ENCODE data around the gene ZNF30.

The ZNF30 gene

DNA sequence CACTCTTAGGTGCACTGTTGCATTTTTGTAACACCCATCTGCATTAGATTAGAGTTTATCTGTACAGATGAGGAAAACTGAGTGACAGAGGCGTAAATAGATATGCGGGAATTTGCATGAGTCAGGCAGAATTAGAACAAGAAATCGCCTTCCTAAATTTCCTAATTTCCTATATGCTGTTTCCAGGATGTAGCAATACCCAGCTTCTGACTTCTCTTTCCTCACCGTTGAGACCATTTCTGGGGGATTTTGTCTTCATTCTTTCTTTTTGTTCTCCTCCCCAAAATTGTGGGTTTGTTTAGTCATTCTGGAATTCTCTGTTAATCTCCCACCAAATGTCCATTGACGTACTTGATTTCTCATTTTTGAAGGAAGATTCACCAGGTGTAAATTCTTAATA lies 47.9 kb downstream of the ZNF30 start:
- no peak overlapping the region for H3K4me3 ChIP-seq (ENCODE audit: low read depth, low read length)
- no peak for DNase-seq (ENCODE audit: low read depth, low spot score)
- TF ChIP-seq, protein P1, sequence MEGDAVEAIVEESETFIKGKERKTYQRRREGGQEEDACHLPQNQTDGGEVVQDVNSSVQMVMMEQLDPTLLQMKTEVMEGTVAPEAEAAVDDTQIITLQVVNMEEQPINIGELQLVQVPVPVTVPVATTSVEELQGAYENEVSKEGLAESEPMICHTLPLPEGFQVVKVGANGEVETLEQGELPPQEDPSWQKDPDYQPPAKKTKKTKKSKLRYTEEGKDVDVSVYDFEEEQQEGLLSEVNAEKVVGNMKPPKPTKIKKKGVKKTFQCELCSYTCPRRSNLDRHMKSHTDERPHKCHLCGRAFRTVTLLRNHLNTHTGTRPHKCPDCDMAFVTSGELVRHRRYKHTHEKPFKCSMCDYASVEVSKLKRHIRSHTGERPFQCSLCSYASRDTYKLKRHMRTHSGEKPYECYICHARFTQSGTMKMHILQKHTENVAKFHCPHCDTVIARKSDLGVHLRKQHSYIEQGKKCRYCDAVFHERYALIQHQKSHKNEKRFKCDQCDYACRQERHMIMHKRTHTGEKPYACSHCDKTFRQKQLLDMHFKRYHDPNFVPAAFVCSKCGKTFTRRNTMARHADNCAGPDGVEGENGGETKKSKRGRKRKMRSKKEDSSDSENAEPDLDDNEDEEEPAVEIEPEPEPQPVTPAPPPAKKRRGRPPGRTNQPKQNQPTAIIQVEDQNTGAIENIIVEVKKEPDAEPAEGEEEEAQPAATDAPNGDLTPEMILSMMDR (IDR thresholded peaks at IDR 0.05; ENCODE audit: insufficient read depth, low read length, missing control alignments) = no peak
- ChIA-PET POLR2A (no interaction called here), CTCF (interaction anchor here (0.6 to 6.6 kb wide), 15 partner anchors 9 to 161 kb away, joined by 3 to 67 read pairs (median 3); partner anchors contain the start of gene LGI4)

DNA sequence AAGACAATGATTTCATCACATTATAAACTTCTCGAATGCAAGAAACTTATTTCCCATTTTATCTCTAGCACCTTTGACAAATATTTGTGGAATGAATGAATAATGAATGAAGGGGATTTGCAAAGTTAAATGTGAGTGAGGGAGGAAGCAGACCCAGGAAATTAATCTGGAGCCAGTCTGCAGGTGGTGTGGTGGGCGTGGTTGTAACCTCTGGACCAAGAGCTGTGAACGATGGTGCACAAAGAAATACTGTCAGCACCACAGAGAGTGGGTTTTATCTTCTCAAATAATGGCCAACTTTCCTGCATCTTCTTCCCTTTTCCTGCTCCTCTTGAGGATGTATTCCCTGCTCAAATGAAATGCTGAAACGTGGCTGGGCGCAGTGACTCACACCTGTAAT lies 48.4 kb downstream of the ZNF30 start:
- no peak for DNase-seq (ENCODE audit: low read depth, low spot score)
- ChIA-PET POLR2A (no interaction called here), CTCF (interaction anchor here (0.6 to 6.6 kb wide), 11 partner anchors 12 to 173 kb away, joined by 3 to 67 read pairs (median 5); no protein-coding TSS in a partner anchor)
- H3K4me3 ChIP-seq (ENCODE audit: low read depth, low read length) = no peak overlapping the region
- TF ChIP-seq, protein P1 (IDR thresholded peaks at IDR 0.05; ENCODE audit: insufficient read depth, low read length, missing control alignments) = no peak

DNA sequence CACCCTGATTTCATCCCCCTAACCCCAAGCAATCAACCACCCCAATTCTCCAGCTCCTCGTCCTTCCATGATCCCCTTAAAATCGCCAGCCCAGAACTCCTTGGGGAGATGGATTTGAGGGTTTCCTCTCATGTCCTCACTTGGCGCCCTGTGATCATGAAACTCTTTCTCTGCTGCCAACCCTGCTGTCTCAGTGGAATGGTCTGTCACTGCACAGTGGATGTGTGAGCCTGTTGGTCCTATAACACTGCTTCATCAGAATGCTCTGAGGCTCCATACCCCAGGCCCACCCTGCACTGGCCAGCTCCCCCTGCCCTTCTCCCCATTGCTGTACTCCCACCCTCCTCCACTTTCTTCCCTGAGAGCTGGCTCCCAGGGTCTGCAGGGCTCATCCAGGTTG lies 49.9 kb downstream of the ZNF30 start:
- CTCF ChIA-PET = interaction anchor here (1.6 to 6.6 kb wide), 2 partner anchors 37 to 68 kb away, joined by 5 to 67 read pairs; no protein-coding TSS in a partner anchor
- TF ChIP-seq, protein P1 (IDR thresholded peaks at IDR 0.05; ENCODE audit: insufficient read depth, low read length, missing control alignments) = no peak
- POLR2A ChIA-PET = no interaction called here
- H3K4me3 ChIP-seq (ENCODE audit: low read depth, low read length) = no peak overlapping the region
- DNase-seq (ENCODE audit: low read depth, low spot score) = no peak

DNA sequence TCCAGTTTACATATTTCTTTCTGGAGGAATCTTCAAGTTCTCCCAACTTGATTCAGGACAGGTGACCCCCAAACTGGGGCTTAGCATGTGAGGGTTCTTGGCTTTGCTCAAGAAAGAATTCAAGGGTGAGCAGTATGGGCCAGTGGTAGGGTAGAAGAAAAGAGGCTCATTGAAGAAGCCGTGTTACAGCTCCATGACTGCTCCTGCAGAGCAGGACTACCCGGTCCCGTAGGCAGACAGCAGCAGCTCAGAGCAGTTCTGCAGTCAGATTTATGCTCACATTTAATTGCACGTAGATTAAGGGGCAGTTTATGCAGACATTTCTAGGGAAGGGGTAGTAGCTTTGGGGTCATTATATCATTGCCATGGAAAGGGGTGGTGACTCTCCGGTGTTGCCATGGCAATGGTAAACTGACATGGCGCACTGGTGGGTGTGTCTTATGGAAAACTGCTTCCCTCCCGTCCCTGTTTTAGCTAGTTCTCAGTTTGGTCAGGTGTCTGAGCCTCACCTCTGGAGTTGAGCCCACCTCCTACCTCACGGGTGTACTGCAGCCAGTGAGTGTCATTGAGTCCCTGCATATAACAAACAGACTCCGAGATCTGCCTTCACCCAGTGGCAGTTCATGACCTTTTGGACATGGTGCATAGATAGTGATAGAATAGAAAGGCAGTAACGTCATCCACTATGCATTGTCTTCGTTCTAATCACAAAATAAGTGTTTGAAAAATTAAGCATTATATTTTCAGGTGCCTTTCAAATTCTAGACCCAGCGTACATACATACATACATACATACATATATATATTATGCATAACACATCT lies 53.3 kb downstream of the ZNF30 start:
- H3K4me3 ChIP-seq (ENCODE audit: low read depth, low read length) = no peak overlapping the region

DNA sequence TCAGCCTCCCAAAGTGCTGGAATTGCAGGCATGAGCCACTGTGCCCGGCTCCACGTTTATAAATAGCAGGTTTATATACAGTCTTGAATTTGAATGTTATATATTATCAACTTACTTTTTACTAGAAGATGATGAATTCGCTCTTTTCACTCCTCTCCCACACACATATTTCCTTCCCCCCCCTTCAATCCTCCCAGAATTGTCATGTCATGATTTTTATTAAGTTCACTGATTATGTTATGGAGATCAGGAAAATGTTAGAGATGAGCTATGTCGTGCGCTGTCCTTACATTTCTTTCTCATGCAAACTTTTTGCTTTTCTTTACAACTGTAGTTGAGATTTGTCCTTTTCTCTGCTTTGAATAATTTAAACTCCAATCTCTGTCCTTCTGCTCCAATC lies 55.6 kb downstream of the ZNF30 start:
- TF ChIP-seq, protein P1 (IDR thresholded peaks at IDR 0.05; ENCODE audit: insufficient read depth, low read length, missing control alignments) = no peak
- no peak for DNase-seq (ENCODE audit: low read depth, low spot score)
- ChIA-PET POLR2A (no interaction called here), CTCF (interaction anchor here (0.7 to 1.2 kb wide), 3 partner anchors 9 to 11 kb away, joined by 3 to 4 read pairs (median 3); no protein-coding TSS in a partner anchor)
- no peak overlapping the region for H3K4me3 ChIP-seq (ENCODE audit: low read depth, low read length)

More for the DNA sequence above, 53.3 kb downstream of the ZNF30 start:
- DNase-seq (ENCODE audit: low read depth, low spot score) = no peak
- ChIA-PET CTCF (no interaction called here), POLR2A (no interaction called here)
- TF ChIP-seq, protein P1 (IDR thresholded peaks at IDR 0.05; ENCODE audit: insufficient read depth, low read length, missing control alignments) = no peak

DNA sequence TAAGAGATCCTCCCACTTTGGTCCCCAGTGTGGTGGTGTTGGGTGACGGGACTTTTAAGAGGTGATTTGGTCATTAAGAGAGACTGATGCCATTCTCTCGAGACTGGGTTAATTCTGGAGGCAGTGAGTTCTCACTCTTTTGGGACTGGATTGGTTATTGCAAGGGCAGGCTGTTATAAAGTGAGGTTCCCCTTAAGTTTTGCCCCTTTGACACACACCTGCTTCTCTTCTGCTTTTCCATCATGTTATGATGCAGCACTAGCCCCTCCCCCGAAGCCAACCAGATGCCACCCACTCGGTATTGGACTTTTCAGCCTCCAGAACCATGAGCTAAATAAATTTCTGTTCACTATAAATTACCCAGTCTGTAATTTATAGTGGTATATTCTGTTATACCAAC lies 57.1 kb downstream of the ZNF30 start:
- ChIA-PET CTCF (interaction anchor here (0.7 to 2.7 kb wide), 3 partner anchors 10 to 28 kb away, joined by 3 to 15 read pairs (median 4); no protein-coding TSS in a partner anchor), POLR2A (no interaction called here)
- TF ChIP-seq, protein P1 (IDR thresholded peaks at IDR 0.05; ENCODE audit: insufficient read depth, low read length, missing control alignments) = no peak
- H3K4me3 ChIP-seq (ENCODE audit: low read depth, low read length) = no peak overlapping the region
- no peak for DNase-seq (ENCODE audit: low read depth, low spot score)

All from AG04449 (cell line).